TTC549 (cell line): Measurements from ENCODE around the gene GXYLT1.
"Not testable (repeated sequence)": the region's sequence is repeated elsewhere in the genome, so short reads cannot be mapped to it uniquely, and the experiment has no call there.

ENCODE experiments used
- FAIRE-seq: peaks from 2 replicates; lab custom pipeline; 2012; peaks lifted over from hg19 to GRCh38; lab: Jason Lieb, UNC

GXYLT1 gene

GRCh38 chr12:42094277-42094676 lies 50.4 kb downstream of the GXYLT1 start:
- no peak for FAIRE-seq

GRCh38 chr12:42091769-42092168 lies 52.9 kb downstream of the GXYLT1 start:
- FAIRE-seq, result no peak

- no peak for FAIRE-seq
These were observed 53.8 kb downstream of the GXYLT1 start for GRCh38 chr12:42090899-42091298.

- FAIRE-seq, result no peak
These were observed 58.6 kb downstream of the GXYLT1 start for GRCh38 chr12:42086031-42086430.

- FAIRE-seq, result no peak
These were observed 59.1 kb downstream of the GXYLT1 start for GRCh38 chr12:42085594-42085993.

GRCh38 chr12:42084522-42084921 lies 60.2 kb downstream of the GXYLT1 start:
- FAIRE-seq, result no peak

GRCh38 chr12:42076976-42077375 lies 67.7 kb downstream of the GXYLT1 start:
- no peak for FAIRE-seq

GRCh38 chr12:42070036-42070435 lies 74.6 kb downstream of the GXYLT1 start:
- FAIRE-seq, result no peak

GRCh38 chr12:42059127-42059526 lies 85.5 kb downstream of the GXYLT1 start:
- FAIRE-seq, result no peak

GRCh38 chr12:42056130-42056529 lies 88.5 kb downstream of the GXYLT1 start:
- no peak for FAIRE-seq

GRCh38 chr12:42053456-42053855 lies 91.2 kb downstream of the GXYLT1 start:
- no peak for FAIRE-seq

GRCh38 chr12:42048980-42049379 lies 95.7 kb downstream of the GXYLT1 start:
- FAIRE-seq, result not testable (repeated sequence)

- FAIRE-seq, result no peak
These were observed 105.1 kb downstream of the GXYLT1 start for GRCh38 chr12:42039577-42039976.

GRCh38 chr12:42039176-42039575 lies 105.5 kb downstream of the GXYLT1 start:
- no peak for FAIRE-seq

GRCh38 chr12:42031847-42032564 lies 112.7 kb downstream of the GXYLT1 start:
- no peak for FAIRE-seq
